ENCODE results near the gene TMEM123. TPM values are rescaled to one million over a fixed set of nuclear protein-coding genes. Genes with fewer than 3 reads are reported as not detected.
A peak's percentile ranks its signal among the peaks of the same experiment; 100 is the strongest.

The TMEM123 gene
- total and polyA plus RNA-seq, 2 of the 8 experiments (the other 6 are each of a cell fraction or from before 2014, with no cell fraction given), result 75.5 to 80.1 TPM

DNA sequence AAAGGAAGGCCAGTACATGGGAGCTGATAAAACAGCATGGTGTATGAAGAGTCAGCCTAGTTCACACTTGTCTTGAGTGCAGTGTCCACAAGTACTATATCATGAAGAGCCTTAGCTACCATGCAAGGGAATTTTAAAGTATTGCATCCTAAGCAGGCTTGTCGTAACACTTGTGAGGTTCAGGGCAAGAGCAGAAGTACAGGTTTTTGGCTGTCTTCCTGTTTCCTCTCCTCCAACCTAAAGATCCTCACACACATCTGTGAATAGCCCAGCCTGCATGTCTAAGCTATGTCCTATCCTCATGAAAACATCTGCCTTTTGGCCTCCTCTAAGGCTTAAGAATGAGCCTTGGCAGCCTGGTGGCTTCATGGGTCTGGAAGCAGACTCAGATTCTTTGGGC is 34.6 kb upstream of the TMEM123 start:
- ChIA-PET POLR2A (ENCODE audit: partially characterized antibody) (no interaction called here), CTCF (ENCODE audit: partially characterized antibody) (interaction anchor here (0.9 to 3.4 kb wide), 13 partner anchors 9 to 627 kb away, joined by 3 to 12 read pairs (median 5); no protein-coding TSS in a partner anchor)
- peak; percentile 7 for FAIRE-seq
- Histone ChIP-seq H2BK12ac (ENCODE audit: low read depth, low read length) (no peak overlapping the region), H4K20me1 (replicated peaks in 1 of 2; ENCODE audit: control insufficient read depth in 1 of 2, insufficient read depth in 2 of 2, low read length in 2 of 2) (no peaks in the 10 kb centered on the region), H2BK5ac (ENCODE audit: low read depth, low read length) (no peak overlapping the region), H3K36me3 (ENCODE audit: control insufficient read depth in 2 of 4, insufficient read depth in 4 of 4, low read length in 3 of 4) (no peaks in the 10 kb centered on the region), H3K56ac (replicated peaks; ENCODE audit: insufficient read length, low read depth, low read length) (no peak overlapping the region), H3K27ac (ENCODE audit: low read depth, low read length) (no peak overlapping the region), H3K27me3 (replicated peaks in 1 of 4; ENCODE audit: control insufficient read depth in 3 of 4, extremely low read depth in 1 of 4, insufficient read depth in 3 of 4, low read length in 3 of 4) (no peaks in the 10 kb centered on the region), H3K4me1 (replicated peaks in 1 of 4; ENCODE audit: control insufficient read depth in 3 of 4, insufficient read depth in 4 of 4, low read length in 3 of 4) (no peaks in the 10 kb centered on the region), H3K23me2 (ENCODE audit: low read depth, low read length) (no peaks in the 10 kb centered on the region), H3K9ac (replicated peaks in 1 of 4; ENCODE audit: extremely low read depth in 1 of 4, low read depth in 3 of 4, low read length in 3 of 4) (no peak overlapping the region), H4K8ac (ENCODE audit: extremely low read depth, insufficient read depth, low read length) (no peak overlapping the region), H2BK15ac (ENCODE audit: low read length) (peak overlapping the region; percentile 1; the same call in 1 of the 2 replicates), H3K14ac (ENCODE audit: insufficient read length) (no peak overlapping the region), H2AK5ac (ENCODE audit: low read depth, low read length) (no peak overlapping the region), H3K4me2 (ENCODE audit: insufficient read depth in 1 of 2, low read depth in 2 of 2, low read length in 2 of 2) (no peak overlapping the region), H2AFZ (ENCODE audit: low read length) (no peak overlapping the region), H4K5ac (ENCODE audit: insufficient read length, low read depth, low read length) (no peak overlapping the region), H2BK120ac (replicated peaks; ENCODE audit: low read depth, low read length) (no peak overlapping the region), H3K9me3 (ENCODE audit: insufficient read depth in 2 of 2, low read depth in 1 of 2, low read length in 1 of 2) (no peaks in the 10 kb centered on the region), H3K23ac (ENCODE audit: insufficient read length) (no peak overlapping the region), H4K91ac (replicated peaks; ENCODE audit: insufficient read length, low read length) (no peak overlapping the region), H2BK20ac (ENCODE audit: low read length) (no peak overlapping the region), H3K18ac (ENCODE audit: extremely low read depth, low read length) (no peak overlapping the region), H3K4me3 (ENCODE audit: extremely low read depth in 1 of 4, insufficient read depth in 2 of 4, low read depth in 3 of 4, low read length in 4 of 4) (no peak overlapping the region), H3K79me2 (ENCODE audit: control insufficient read depth in 1 of 2, insufficient read depth in 2 of 2, low read length in 2 of 2) (no peaks in the 10 kb centered on the region), H3K4ac (replicated peaks; ENCODE audit: insufficient read length, low read depth, low read length) (no peak overlapping the region), H3K79me1 (ENCODE audit: low read depth, low read length) (no peaks in the 10 kb centered on the region)
- TF ChIP-seq EZH2 (IDR thresholded peaks at IDR 0.05; ENCODE audit: low read depth, low read length, severe bottlenecking) (no peak), YY1 (IDR thresholded peaks at IDR 0.05; ENCODE audit: low read depth, low read length) (no peak), GABPA (IDR thresholded peaks at IDR 0.05; ENCODE audit: borderline replicate concordance, insufficient read depth, low read length) (no peak), EGR1 (IDR thresholded peaks at IDR 0.05; ENCODE audit: borderline replicate concordance, low read depth, low read length) (no peak), GTF2F1 (IDR thresholded peaks at IDR 0.05; ENCODE audit: borderline replicate concordance, low read depth, low read length) (no peak), TBP (IDR thresholded peaks at IDR 0.05; ENCODE audit: low read depth, low read length) (no peak)
- TF ChIP-seq, protein P1, sequence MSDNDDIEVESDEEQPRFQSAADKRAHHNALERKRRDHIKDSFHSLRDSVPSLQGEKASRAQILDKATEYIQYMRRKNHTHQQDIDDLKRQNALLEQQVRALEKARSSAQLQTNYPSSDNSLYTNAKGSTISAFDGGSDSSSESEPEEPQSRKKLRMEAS (IDR thresholded peaks at IDR 0.05), result no peak
- no peak for DNase-seq (ENCODE audit: low read depth in 1 of 2, low spot score in 2 of 2)
- 57% methylated on average over 1 of the region's 1 CpG; no CpG with 5 or more reads in 1 of the 2 experiments for WGBS, 2 experiments (ENCODE audit: extremely low coverage in 1 of 2, insufficient coverage in 1 of 2, insufficient read length in 1 of 2, insufficient replicate concordance in 2 of 2, low coverage in 1 of 2, low lambda C conversion rate in 2 of 2, missing lambda C conversion rate in 1 of 2)
